ENCODE data around the gene MLANA. TPM values are rescaled to one million over a fixed set of nuclear protein-coding genes. Genes with fewer than 3 reads are reported as not detected.

The MLANA gene
- polyA plus RNA-seq, 1 donor (not counting 4 experiments of a cell fraction or from before 2014, with no cell fraction given): not detected

GRCh38 chr9:5864446-5864845 is 26.2 kb upstream of the MLANA start:
- H2AFZ ChIP-seq (ENCODE audit: control insufficient read depth, low read length): no peak overlapping the region
- FAIRE-seq (no peak), DNase-seq (ENCODE audit: low read depth, low spot score) (no peak)
- H3K4me3 ChIP-seq (ENCODE audit: control insufficient read depth in 2 of 3, extremely low read depth in 1 of 3, insufficient read depth in 2 of 3, low read depth in 1 of 3, low read length in 3 of 3): no peak overlapping the region
- no peaks in the 10 kb centered on the region for H3K9me1 ChIP-seq (ENCODE audit: control insufficient read depth, extremely low read depth, insufficient read depth, low read length)
- dilution Hi-C loops (cut with MboI; ENCODE audit: extremely low pct_ligation_motif_present, low sequenced_read_pairs): no loop called here
- H3K4me1 ChIP-seq (ENCODE audit: control insufficient read depth, extremely low read depth, insufficient read depth, low read length): no peaks in the 10 kb centered on the region
- no peaks in the 10 kb centered on the region for H3K27me3 ChIP-seq (ENCODE audit: control insufficient read depth, extremely low read depth, insufficient read depth, low read length)
- H3K36me3 ChIP-seq (ENCODE audit: control insufficient read depth in 2 of 2, extremely low read depth in 1 of 2, insufficient read depth in 2 of 2, low read length in 2 of 2): no peaks in the 10 kb centered on the region
- no peak overlapping the region for H3K4me2 ChIP-seq (ENCODE audit: control insufficient read depth, extremely low read depth, insufficient read depth, low read depth, low read length)
- no peaks in the 10 kb centered on the region for H3K79me2 ChIP-seq (ENCODE audit: control insufficient read depth, insufficient read depth, low read length)
- no peak overlapping the region for H3K27ac ChIP-seq (ENCODE audit: control insufficient read depth, insufficient read depth, low read length)
- H4K20me1 ChIP-seq (ENCODE audit: control insufficient read depth, extremely low read depth, insufficient read depth, low read length): no peaks in the 10 kb centered on the region
- no peak overlapping the region for H3K9ac ChIP-seq (ENCODE audit: control insufficient read depth, extremely low read depth, insufficient read depth, low read length)
- TF ChIP-seq, protein P1, sequence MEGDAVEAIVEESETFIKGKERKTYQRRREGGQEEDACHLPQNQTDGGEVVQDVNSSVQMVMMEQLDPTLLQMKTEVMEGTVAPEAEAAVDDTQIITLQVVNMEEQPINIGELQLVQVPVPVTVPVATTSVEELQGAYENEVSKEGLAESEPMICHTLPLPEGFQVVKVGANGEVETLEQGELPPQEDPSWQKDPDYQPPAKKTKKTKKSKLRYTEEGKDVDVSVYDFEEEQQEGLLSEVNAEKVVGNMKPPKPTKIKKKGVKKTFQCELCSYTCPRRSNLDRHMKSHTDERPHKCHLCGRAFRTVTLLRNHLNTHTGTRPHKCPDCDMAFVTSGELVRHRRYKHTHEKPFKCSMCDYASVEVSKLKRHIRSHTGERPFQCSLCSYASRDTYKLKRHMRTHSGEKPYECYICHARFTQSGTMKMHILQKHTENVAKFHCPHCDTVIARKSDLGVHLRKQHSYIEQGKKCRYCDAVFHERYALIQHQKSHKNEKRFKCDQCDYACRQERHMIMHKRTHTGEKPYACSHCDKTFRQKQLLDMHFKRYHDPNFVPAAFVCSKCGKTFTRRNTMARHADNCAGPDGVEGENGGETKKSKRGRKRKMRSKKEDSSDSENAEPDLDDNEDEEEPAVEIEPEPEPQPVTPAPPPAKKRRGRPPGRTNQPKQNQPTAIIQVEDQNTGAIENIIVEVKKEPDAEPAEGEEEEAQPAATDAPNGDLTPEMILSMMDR (optimal IDR thresholded peaks at IDR 0.05 in 1 of 3, IDR thresholded peaks at IDR 0.05 in 1 of 3, conservative IDR thresholded peaks at IDR 0.05 in 1 of 3; ENCODE audit: extremely low read depth in 1 of 3, insufficient read depth in 2 of 3, low read length in 3 of 3): no peak
- TF ChIP-seq EZH2 (IDR thresholded peaks at IDR 0.05; ENCODE audit: low read length): no peak
- no peaks in the 10 kb centered on the region for H3K9me3 ChIP-seq (ENCODE audit: control insufficient read depth, low read depth, low read length)

GRCh38 chr9:5866272-5866671 is 24.4 kb upstream of the MLANA start:
- dilution Hi-C loops (cut with MboI; ENCODE audit: extremely low pct_ligation_motif_present, low sequenced_read_pairs): no loop called here
- H3K36me3 ChIP-seq (ENCODE audit: control insufficient read depth in 2 of 2, extremely low read depth in 1 of 2, insufficient read depth in 2 of 2, low read length in 2 of 2): no peaks in the 10 kb centered on the region
- no peak overlapping the region for H2AFZ ChIP-seq (ENCODE audit: control insufficient read depth, low read length)
- no peak overlapping the region for H3K4me2 ChIP-seq (ENCODE audit: control insufficient read depth, extremely low read depth, insufficient read depth, low read depth, low read length)
- no peaks in the 10 kb centered on the region for H3K79me2 ChIP-seq (ENCODE audit: control insufficient read depth, insufficient read depth, low read length)
- H3K9me3 ChIP-seq (ENCODE audit: control insufficient read depth, low read depth, low read length): no peaks in the 10 kb centered on the region
- no peaks in the 10 kb centered on the region for H4K20me1 ChIP-seq (ENCODE audit: control insufficient read depth, extremely low read depth, insufficient read depth, low read length)
- no peaks in the 10 kb centered on the region for H3K27me3 ChIP-seq (ENCODE audit: control insufficient read depth, extremely low read depth, insufficient read depth, low read length)
- H3K4me3 ChIP-seq (ENCODE audit: control insufficient read depth in 2 of 3, extremely low read depth in 1 of 3, insufficient read depth in 2 of 3, low read depth in 1 of 3, low read length in 3 of 3): no peak overlapping the region
- no peak for TF ChIP-seq EZH2 (IDR thresholded peaks at IDR 0.05; ENCODE audit: low read length)
- TF ChIP-seq, protein P1 (optimal IDR thresholded peaks at IDR 0.05 in 1 of 3, IDR thresholded peaks at IDR 0.05 in 1 of 3, conservative IDR thresholded peaks at IDR 0.05 in 1 of 3; ENCODE audit: extremely low read depth in 1 of 3, insufficient read depth in 2 of 3, low read length in 3 of 3): no peak
- no peak overlapping the region for H3K9ac ChIP-seq (ENCODE audit: control insufficient read depth, extremely low read depth, insufficient read depth, low read length)
- FAIRE-seq (no peak), DNase-seq (ENCODE audit: low read depth, low spot score) (no peak)
- H3K4me1 ChIP-seq (ENCODE audit: control insufficient read depth, extremely low read depth, insufficient read depth, low read length): no peaks in the 10 kb centered on the region
- no peaks in the 10 kb centered on the region for H3K9me1 ChIP-seq (ENCODE audit: control insufficient read depth, extremely low read depth, insufficient read depth, low read length)
- H3K27ac ChIP-seq (ENCODE audit: control insufficient read depth, insufficient read depth, low read length): no peak overlapping the region

All from keratinocyte (primary cell).